SK-N-SH treated with all-trans-retinoic acid at 6 μM for 48 hours (cell line): Measurements from ENCODE around the gene SCAF11.

ENCODE experiments used
- ARNTL ChIP-seq: fragments of 450-650 bp; formaldehyde crosslinking; IDR thresholded peaks from 2 replicates; pipeline ENCODE4 v1.5.0; 2020; ENCODE audit warnings: low read depth, mild to moderate bottlenecking, moderate library complexity, borderline replicate concordance
- CSDC2 ChIP-seq: fragments of 250-450 bp; sonication (Bioruptor Pico); IDR thresholded peaks from 2 replicates; pipeline ENCODE4 v1.5.0; 2020; ENCODE audit warnings: mild to moderate bottlenecking, moderate library complexity
- GLIS3 ChIP-seq: fragments of 250-450 bp; sonication (Bioruptor Pico); IDR thresholded peaks from 2 replicates; pipeline ENCODE4 v1.5.0; 2020; ENCODE audit warnings: mild to moderate bottlenecking, moderate library complexity
- ZC3H10 ChIP-seq: fragments of 250-450 bp; sonication (Bioruptor Pico); IDR thresholded peaks from 2 replicates; pipeline ENCODE4 v1.5.1; 2021; ENCODE audit warnings: mild to moderate bottlenecking, moderate library complexity
- ZNF70 ChIP-seq: fragments of 450-650 bp; formaldehyde crosslinking; IDR thresholded peaks from 2 replicates; pipeline ENCODE4 v1.5.0; 2020; ENCODE audit warnings: mild to moderate bottlenecking, moderate library complexity
- TF ChIP-seq, protein P1 (sequence below): fragments of 250-450 bp; sonication (Bioruptor Pico); IDR thresholded peaks from 2 replicates; pipeline ENCODE4 v1.5.0; 2020; ENCODE audit warnings: mild to moderate bottlenecking, moderate library complexity

DNA sequence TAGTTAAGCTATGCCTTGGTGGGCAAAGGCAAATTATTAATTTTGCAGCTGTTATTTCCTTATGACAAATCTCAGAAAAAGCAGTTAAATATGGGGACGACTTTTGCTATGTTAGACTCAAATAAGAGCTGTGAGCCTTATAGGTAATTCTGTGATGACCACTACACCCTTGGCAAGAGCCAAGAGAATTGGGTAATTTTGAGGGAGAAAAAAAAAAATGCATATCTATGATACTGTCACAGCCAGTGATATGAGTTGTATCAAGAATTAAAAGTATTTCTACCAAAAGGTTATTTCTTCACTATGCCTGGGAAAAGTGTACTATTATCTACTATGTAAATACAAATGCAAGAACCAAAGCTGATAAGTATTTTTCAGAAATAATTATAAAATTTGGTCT, 43.9 kb downstream of the SCAF11 start:
- TF ChIP-seq ARNTL: no peak
- TF ChIP-seq, protein P1, sequence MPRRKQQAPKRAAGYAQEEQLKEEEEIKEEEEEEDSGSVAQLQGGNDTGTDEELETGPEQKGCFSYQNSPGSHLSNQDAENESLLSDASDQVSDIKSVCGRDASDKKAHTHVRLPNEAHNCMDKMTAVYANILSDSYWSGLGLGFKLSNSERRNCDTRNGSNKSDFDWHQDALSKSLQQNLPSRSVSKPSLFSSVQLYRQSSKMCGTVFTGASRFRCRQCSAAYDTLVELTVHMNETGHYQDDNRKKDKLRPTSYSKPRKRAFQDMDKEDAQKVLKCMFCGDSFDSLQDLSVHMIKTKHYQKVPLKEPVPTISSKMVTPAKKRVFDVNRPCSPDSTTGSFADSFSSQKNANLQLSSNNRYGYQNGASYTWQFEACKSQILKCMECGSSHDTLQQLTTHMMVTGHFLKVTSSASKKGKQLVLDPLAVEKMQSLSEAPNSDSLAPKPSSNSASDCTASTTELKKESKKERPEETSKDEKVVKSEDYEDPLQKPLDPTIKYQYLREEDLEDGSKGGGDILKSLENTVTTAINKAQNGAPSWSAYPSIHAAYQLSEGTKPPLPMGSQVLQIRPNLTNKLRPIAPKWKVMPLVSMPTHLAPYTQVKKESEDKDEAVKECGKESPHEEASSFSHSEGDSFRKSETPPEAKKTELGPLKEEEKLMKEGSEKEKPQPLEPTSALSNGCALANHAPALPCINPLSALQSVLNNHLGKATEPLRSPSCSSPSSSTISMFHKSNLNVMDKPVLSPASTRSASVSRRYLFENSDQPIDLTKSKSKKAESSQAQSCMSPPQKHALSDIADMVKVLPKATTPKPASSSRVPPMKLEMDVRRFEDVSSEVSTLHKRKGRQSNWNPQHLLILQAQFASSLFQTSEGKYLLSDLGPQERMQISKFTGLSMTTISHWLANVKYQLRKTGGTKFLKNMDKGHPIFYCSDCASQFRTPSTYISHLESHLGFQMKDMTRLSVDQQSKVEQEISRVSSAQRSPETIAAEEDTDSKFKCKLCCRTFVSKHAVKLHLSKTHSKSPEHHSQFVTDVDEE (CRISPR knock-in tag): no peak
- no peak for TF ChIP-seq GLIS3
- TF ChIP-seq ZC3H10 (CRISPR knock-in tag): no peak
- TF ChIP-seq CSDC2 (CRISPR knock-in tag): no peak
- TF ChIP-seq ZNF70: no peak
